ENCODE measurements around the gene CLSTN1. TPM values are rescaled to one million over a fixed set of nuclear protein-coding genes. Genes with fewer than 3 reads are reported as not detected.

Gene CLSTN1
- total and polyA plus RNA-seq, 10 donors, result 28.8 to 70.7 (median 60.5) TPM

DNA sequence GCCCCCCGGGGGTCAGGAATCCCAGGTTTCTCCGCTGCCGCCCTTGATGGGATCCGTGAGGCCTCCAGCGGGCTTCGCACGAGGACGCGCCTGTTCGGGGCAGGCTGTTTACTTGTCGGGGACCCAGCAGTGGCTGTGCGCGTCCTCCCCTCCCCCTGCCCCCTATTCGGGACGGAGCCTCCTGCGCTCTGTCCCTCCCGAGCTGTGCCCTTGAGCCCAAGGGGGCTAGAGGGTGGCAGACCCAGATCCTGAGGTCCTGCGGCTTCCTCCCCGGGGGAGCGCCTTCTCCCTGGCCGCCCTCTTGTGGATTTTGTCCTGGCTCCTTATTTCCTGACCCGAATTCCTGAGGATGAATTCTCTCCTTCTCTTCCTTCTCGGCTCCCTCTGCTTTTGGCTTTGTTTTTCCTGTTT, 133.8 kb downstream of the CLSTN1 start:
- Histone ChIP-seq H3K36me3 (peaks cover 0 to 41% (median 19%) of the 10 kb centered on the region in 6 donors), H3K9me3 (no peaks in the 10 kb centered on the region), H3K4me3 (peak overlapping the region; percentile 42 to 81 (median 58)), H3K4me1 (peaks cover 46 to 98% (median 66%) of the 10 kb centered on the region in 6 donors), H3K27me3 (replicated peaks in 1 of 7) (peaks cover 0 to 10% (median 0%) of the 10 kb centered on the region in 7 donors), H3K27ac (peak overlapping the region in 5 of 8 donors; percentile 43 to 85 (median 61))
- TF ChIP-seq POLR2AphosphoS5 (IDR thresholded peaks at IDR 0.05) (no peak), POLR2A (IDR thresholded peaks at IDR 0.05) (no peak)
- TF ChIP-seq, protein P1, sequence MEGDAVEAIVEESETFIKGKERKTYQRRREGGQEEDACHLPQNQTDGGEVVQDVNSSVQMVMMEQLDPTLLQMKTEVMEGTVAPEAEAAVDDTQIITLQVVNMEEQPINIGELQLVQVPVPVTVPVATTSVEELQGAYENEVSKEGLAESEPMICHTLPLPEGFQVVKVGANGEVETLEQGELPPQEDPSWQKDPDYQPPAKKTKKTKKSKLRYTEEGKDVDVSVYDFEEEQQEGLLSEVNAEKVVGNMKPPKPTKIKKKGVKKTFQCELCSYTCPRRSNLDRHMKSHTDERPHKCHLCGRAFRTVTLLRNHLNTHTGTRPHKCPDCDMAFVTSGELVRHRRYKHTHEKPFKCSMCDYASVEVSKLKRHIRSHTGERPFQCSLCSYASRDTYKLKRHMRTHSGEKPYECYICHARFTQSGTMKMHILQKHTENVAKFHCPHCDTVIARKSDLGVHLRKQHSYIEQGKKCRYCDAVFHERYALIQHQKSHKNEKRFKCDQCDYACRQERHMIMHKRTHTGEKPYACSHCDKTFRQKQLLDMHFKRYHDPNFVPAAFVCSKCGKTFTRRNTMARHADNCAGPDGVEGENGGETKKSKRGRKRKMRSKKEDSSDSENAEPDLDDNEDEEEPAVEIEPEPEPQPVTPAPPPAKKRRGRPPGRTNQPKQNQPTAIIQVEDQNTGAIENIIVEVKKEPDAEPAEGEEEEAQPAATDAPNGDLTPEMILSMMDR (IDR thresholded peaks at IDR 0.05 in 8 of 11, conservative IDR thresholded peaks at IDR 0.05 in 3 of 11), result no peak
- DNase-seq, result peak; percentile 85
- intact Hi-C loops (cut with DNase I; ENCODE audit: low total_unique reads), result no loop called here
- 32 to 66% (median 48%) methylated on average over 17 to 23 of the region's 23 CpGs for WGBS, 5 donors

DNA sequence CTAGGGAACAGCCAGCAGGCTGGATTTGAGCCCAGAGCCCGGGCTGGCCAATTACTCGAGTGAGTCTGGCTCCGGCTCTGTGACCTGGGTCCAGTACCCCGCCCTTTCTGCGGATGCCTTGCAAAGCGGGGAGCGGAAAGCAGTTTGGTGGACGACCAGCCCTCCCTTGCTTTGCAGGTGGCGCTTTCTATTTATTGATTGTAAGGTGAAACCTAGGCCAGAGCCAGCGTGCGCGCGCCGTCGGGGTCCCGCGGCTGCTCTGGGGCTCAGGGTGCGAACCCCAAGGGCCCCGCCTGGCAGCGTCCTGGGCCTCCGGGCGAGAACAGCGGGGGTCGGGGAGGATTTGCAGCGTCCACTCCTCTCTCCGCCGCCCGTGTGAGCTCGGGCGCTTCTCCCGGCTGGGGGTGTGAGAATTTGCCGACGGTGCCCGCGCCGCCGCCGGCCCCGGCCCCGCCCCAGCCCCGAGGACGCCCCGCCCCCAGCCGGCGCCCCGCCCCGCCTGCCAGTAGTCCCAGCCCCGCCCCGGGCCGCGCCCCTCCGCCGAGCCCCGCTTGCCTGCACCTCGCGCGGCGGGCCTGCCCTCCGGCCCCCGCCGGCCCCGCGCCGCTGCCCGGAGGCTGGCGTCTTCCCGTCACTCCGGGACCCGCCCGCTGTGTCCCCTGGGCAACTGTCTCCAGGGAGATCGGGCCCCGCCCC, 134.6 kb downstream of the CLSTN1 start:
- Histone ChIP-seq H3K27ac (peak overlapping the region in 5 of 8 donors; percentile 38 to 85 (median 70)), H3K4me1 (peaks cover 46 to 98% (median 74%) of the 10 kb centered on the region in 6 donors), H3K9me3 (no peaks in the 10 kb centered on the region), H3K4me3 (peak overlapping the region; percentile 43 to 81 (median 60)), H3K36me3 (peaks cover 0 to 32% (median 13%) of the 10 kb centered on the region in 6 donors), H3K27me3 (replicated peaks in 1 of 7) (peaks cover 0 to 10% (median 0%) of the 10 kb centered on the region in 7 donors)
- TF ChIP-seq POLR2AphosphoS5 (IDR thresholded peaks at IDR 0.05), result peak in 2 of 3 donors; percentile 59 to 70
- TF ChIP-seq, protein P1 (IDR thresholded peaks at IDR 0.05 in 8 of 11, conservative IDR thresholded peaks at IDR 0.05 in 3 of 11), result no peak
- TF ChIP-seq POLR2A (IDR thresholded peaks at IDR 0.05), result no peak
- intact Hi-C loops (cut with DNase I; ENCODE audit: low total_unique reads), result no loop called here
- DNase-seq, result peak; percentile 96
- 1 to 7% (median 5%) methylated on average over 36 to 72 of the region's 72 CpGs for WGBS, 5 donors

GRCh38 chr1:9688599-9688998, 135.2 kb downstream of the CLSTN1 start:
- DNase-seq, result no peak
- H3K27ac ChIP-seq, result peak overlapping the region in 4 of 8 donors; percentile 46 to 85 (median 78)
- no peak for TF ChIP-seq POLR2A (IDR thresholded peaks at IDR 0.05)
- TF ChIP-seq, protein P1 (IDR thresholded peaks at IDR 0.05 in 8 of 11, conservative IDR thresholded peaks at IDR 0.05 in 3 of 11), result no peak
- TF ChIP-seq POLR2AphosphoS5 (IDR thresholded peaks at IDR 0.05), result no peak
- peak overlapping the region; percentile 43 to 81 (median 60) for H3K4me3 ChIP-seq
- H3K4me1 ChIP-seq, result peaks cover 46 to 98% (median 78%) of the 10 kb centered on the region in 6 donors
- intact Hi-C loops (cut with DNase I; ENCODE audit: low total_unique reads), result no loop called here
- no peaks in the 10 kb centered on the region for H3K9me3 ChIP-seq
- peaks cover 0 to 10% (median 0%) of the 10 kb centered on the region in 7 donors for H3K27me3 ChIP-seq (replicated peaks in 1 of 7)
- 58 to 77% (median 70%) methylated on average over 14 of the region's 14 CpGs for WGBS, 5 donors
- H3K36me3 ChIP-seq, result peaks cover 0 to 31% (median 9%) of the 10 kb centered on the region in 6 donors

Data from spleen (tissue), 11 donors.